ENCODE measurements around the gene STAP2.
"Not testable (repeated sequence)": the region's sequence is repeated elsewhere in the genome, so short reads cannot be mapped to it uniquely, and the experiment has no call there.

The STAP2 gene

DNA sequence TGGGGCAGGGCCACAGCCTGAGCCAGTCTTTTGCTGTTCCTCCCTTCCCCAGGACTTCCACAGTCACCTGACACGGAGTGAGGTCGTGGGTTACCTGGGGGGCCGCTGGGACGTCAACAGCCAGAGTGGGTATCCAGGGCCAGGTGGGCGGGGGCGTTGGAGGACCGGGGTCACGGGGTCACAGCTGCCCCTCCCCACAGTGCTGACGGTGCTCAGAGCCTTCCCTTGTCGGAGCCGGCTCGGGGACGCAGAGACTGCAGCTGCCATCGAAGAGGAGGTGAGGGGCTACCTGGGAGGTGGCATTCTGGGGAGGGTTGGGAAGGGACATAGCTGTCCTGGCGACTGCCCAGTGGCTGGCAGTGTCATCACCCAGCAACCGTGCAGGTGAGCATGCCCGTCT lies 16.3 kb upstream of the STAP2 start:
- no peak for DNase-seq

GRCh38 chr19:4354282-4354681 lies 15.7 kb upstream of the STAP2 start:
- no peak for DNase-seq

DNA sequence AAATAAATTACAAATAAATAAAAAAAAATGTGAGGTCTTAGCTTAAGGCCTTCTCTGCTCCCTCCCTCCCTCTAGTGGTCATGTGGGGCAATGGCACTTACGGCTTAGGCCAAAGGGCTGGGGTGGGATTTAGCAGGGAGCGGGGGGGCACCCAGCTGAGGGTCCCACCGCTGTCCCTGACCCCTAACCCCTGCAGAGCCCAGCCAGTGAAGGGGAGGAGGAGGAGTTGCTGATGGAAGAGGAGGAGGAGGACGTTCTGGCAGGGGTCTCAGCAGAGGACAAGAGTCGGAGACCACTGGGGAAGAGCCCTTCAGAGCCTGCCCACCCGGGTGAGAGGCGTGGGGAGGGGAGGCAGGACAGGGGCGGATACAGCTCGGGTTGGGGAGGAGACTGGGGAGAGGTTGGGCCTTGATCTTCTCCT lies 14.1 kb upstream of the STAP2 start:
- peak; percentile 64 for DNase-seq

GRCh38 chr19:4350726-4351125 lies 12.1 kb upstream of the STAP2 start:
- no peak for DNase-seq

- no peak for DNase-seq
These were observed 11.5 kb upstream of the STAP2 start for GRCh38 chr19:4350111-4350510.

DNA sequence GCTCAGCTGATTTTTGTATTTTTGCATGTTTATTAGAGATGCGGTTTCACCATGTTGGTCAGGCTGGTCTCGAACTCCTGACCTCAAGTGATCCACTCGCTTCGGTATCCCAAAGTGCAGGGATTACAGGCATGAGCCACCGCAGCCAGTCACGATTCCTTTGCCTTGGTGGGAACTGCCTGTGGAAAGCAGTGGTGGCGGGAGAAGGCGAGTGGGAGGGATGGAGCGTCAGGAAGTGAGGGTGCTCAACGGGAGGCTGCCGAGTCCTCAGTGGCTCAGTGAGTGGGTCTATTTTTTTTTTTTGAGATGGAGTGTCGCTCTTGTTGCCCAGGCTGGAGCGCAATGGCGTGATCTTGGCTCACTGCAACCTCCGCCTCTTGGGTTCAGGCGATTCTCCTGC lies 10.6 kb upstream of the STAP2 start:
- not testable (repeated sequence) for DNase-seq

DNA sequence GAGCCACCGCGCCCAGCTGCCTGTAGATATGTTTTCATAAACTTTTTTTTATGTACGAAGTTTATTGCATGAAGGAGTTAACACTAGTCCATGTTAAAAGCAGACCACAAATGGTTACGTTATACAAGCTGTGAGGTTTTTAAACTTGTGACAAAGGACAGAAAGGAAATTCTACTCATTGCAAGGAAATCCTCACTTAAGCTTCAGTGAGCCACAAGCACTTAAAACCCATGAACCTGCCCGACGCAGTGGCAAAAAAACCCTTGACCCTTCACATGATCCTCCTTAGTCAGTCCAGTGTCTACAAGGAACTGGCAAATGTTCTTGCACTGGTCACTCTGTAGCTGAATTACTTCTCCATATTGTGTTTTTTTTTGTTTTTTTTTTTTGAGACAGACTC lies 8.9 kb upstream of the STAP2 start:
- no peak for DNase-seq

GRCh38 chr19:4346020-4346383 lies 7.4 kb upstream of the STAP2 start:
- DNase-seq, result no peak

- no peak for DNase-seq
These were observed 6.9 kb upstream of the STAP2 start for GRCh38 chr19:4345342-4346019.

DNA sequence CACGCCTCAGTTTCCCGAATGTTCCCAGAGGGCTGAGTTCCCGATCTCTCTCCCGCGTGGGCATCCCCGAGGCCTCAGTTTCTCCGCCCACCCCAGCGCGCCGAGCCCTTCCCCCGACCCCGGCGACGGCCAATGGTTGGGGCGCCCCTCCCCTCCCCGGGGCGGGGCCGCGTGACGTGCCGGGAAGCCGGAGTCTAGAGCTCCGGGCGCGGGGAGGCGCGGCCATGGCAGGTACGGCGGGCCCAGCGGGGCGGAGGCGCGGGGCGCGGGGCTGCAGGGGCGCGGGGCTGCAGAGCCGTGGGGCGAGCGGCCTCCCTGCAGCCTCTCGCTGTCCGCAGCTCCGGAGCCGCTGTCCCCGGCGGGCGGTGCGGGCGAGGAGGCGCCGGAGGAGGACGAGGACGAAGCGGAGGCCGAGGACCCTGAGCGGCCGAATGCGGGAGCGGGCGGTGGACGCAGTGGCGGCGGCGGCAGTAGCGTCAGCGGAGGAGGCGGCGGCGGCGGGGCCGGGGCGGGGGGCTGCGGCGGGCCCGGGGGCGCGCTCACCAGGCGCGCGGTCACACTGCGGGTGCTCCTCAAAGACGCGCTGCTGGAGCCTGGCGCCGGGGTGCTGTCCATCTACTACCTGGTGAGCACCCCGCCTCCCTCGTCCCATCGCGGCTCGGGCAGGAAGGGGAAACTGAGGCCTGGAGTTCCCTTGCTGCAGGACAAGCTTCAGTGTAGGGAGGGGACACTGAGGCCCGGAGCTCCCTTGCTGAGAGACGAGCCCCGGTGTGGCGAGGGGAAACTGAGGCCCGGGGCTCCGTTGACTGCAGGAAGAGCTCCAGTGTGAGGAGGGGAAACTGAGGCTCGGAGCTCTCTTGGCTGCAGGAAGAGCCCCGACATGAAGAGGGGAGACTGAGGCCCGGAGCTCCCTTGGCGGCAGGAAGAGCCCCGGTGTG lies 5.0 kb upstream of the STAP2 start, which contains the start of gene MPND:
MPND (plus strand) TSS at position 193 of the 938 bp plus-strand sequence; CDS start at position 225, 32 bp downstream.
- peak; percentile 88 for DNase-seq

GRCh38 chr19:4342615-4343369 lies 4.2 kb upstream of the STAP2 start:
- DNase-seq, result peak; percentile 100

DNA sequence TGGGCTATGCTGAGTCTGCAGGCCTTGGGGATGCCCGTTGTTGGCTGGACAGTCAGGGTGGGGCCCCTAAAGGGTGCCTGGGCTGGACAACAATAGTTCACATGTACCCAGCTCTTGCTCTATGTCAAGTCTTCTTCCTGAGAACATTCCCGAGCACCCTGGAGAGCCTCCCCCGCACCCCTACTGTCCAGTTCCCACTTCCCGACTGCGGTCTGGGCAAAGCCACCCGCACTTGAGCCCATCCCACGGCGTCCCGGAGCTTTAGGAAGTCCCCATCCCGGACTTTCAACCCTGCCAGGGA lies 3.6 kb upstream of the STAP2 start:
- no peak for DNase-seq

GRCh38 chr19:4337906-4338440 lies 654 bp downstream of the STAP2 start:
- peak; percentile 62 for DNase-seq

GRCh38 chr19:4334929-4335570 lies 3.6 kb downstream of the STAP2 start:
- no peak for DNase-seq

- no peak for DNase-seq
These were observed 8.8 kb downstream of the STAP2 start for GRCh38 chr19:4329858-4330257.

GRCh38 chr19:4328991-4329681 lies 9.5 kb downstream of the STAP2 start:
- peak; percentile 57 for DNase-seq

DNA sequence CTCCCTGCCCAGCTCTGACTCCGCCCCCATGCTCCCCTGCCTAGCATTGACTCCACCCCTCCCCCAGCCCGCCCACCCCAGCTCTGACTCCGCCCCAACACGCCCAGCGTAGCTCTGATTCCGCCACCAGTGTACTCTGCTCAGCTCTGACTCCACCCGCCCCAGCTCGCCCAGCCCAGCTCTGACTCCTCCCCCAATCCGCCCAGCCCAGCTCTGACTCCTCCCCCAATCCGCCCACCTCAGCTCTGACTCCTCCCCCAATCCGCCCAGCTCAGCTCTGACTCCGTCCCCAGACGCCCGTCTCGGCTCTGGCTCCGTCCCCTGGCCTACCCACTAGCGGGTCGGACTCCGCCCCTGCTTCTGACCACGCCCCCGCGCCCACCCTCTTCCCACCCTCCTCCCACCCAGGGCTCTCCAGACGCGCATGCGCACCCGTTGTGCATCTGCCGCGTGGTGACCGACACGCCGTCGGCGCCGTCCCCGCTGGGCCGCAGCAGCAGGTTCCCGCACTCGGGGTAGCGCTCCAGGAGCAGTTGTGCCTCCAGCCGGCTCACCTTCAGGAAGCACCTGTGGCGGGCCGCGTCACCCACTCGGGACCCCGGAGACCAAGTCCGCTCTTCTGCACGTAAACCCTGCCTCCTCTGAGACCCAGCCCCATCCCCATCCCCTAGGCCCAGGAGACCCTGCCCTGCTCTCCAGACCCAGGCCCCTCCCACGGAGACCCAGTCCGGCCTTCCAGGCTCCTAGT lies 10.2 kb downstream of the STAP2 start:
- peak; percentile 100 for DNase-seq

GRCh38 chr19:4327877-4328242 lies 10.8 kb downstream of the STAP2 start:
- DNase-seq, result no peak

- peak; percentile 85 for DNase-seq
These were observed 11.3 kb downstream of the STAP2 start for GRCh38 chr19:4327252-4327876.

DNA sequence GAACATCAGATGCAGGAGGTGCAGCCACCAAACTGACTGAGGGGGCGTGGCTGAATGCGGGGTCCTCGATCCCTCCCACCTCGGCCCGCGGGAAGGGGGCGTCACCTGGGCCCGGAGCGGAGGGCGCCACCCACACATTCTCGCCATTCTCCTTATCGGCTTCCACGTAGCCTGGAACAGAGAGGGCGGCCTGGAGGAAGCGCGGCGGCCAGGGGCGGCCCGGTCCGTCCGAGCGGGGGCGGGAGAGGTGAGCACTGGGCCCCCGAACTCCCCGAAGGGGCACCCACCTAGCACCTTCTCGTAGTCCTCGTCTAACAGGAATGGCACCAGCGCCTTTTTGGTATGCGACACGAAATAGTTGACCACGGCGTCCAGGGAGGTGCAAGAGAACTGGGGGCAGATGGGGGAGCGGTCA lies 11.8 kb downstream of the STAP2 start:
- DNase-seq, result no peak
